ENCODE measurements around the gene MLYCD.
A peak's percentile ranks its signal among the peaks of the same experiment; 100 is the strongest.

MLYCD gene

DNA sequence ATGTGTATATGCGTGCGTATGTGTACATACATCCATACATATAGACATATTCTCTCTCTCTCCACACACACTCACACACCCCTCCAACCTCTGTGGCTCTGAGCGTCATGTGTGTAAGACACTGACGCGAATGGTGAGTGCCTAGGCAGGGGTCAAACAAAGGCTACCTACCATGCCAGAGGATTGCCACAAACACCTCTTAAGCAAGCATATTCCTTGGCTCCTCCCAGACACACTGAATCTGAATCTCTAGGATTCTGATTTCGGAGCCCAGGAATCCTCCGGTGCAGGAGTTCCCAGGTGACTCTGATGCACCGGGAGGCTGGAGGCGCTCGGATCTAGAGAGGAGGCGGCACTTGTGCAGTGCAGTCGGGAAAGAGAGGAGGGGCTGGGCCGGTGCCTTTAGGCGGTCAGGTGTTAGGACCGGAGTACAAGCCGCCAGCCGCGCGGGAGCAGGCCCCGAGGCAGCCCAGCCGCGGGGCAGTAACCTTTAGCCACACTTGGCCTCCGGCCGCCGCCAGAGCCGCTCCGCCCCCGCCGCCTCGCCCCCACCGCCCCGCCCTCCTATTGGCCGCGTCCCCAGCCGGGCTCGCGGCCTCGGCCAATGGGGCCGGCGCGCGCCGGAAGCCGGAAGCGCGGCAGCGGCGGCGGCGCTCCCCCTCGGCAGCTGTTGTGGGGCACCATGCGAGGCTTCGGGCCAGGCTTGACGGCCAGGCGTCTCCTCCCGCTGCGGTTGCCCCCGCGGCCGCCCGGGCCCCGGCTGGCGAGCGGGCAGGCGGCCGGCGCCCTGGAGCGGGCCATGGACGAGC, at the start of gene MLYCD:
Gene MLYCD, plus strand, starts transcription at position 653 of the 809 bp plus-strand sequence. Its CDS starts 30 bp downstream, at position 683.
- DNase-seq (ENCODE audit: low spot score) = peak; percentile 97

DNA sequence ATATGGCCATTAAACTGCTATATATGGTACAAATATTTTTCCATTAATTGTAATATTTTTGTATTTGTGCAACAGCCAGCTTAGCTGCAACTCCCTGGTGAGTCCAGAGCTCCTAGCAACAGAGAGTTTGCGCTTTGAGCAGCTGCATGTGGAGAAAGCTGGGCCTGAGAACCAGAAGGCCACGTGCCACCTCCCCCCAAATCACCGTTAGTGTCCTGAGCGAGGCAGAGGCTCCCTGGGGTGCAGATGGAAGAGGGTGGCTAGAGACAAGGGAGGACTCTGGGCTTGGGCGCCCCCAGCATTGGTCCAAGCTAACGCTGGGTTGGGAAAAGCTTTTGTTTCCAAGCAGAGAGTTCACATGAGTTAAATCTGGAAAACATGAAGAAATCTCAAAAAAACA, 49.5 kb upstream of the MLYCD start:
- no peak for DNase-seq (ENCODE audit: low spot score)

DNA sequence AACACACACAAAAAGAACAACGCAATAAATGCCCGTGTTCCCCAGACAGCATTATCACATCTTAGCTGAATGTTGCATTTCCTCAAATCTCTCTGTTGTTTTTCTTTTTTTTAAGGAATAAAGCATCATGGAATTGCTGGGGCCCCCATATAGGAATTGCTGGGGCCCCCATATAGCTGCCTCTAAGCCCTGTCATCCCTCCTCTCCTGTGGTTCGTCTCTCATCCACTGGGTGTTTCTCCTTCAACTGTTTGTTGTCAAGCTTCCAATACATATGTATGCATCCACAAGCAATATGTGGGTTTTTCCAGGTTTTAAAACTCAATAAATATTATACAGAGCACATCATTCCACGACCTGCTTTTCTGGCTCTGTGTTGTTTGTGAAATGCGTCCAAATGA, 48.0 kb upstream of the MLYCD start:
- no peak for DNase-seq (ENCODE audit: low spot score)

DNA sequence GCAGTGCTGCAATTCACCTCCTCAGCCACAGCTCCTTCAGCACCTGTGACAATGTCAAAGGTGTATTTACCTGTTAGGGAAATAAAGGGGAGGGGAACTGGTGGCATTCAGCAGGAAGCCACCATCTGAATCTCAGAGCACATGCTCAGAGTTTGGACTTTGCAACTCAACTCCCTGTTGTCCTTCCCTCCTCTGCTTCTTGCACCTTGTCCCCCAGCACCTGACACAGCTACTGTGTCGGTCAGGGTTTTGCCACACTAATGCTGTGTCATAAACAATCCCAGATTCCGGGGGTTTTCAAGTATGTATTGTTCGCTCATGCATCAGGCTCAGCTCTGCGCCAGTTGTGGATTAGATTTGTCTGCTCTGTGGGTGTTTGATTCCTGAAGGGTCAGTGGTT, 47.4 kb upstream of the MLYCD start:
- DNase-seq (ENCODE audit: low spot score) = no peak

DNA sequence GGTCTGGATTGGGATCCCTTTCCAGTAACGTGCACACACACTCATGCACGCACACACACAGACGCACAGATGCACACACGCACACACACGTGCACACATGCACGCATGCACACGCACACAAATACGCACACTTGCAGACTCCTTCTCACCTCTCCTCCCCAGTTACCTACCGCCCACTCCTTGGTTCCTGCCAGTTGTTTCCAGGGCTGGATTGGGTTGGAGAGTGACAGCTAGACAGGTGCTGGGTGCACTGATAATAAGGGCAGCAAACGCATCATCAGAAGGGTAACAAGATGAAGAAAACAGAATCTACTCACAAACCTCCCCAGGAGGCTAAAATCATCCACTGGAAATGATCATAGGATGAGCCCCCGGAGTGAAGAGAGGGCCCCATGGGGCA, 46.1 kb upstream of the MLYCD start:
- DNase-seq (ENCODE audit: low spot score) = no peak

DNA sequence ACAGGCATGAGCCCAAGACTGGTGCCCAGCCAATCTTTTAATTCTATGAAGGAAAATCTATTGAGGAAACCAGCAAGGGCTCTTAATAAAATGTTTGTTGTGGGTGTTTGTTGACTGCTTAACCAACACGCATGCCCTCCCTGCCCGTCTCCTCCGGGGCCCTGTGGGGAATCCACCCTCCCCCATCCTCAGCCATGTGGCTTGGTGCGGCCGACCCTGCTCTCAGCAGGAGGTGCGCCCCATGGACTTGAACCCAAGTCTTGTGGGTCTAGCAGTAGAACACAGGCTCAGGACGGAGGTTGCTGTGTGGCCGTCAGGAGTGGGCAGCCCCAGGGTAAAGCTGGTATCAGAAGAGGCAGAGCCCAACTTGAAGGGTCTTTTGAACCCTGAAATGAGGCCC, 45.1 kb upstream of the MLYCD start:
- DNase-seq (ENCODE audit: low spot score) = no peak

DNA sequence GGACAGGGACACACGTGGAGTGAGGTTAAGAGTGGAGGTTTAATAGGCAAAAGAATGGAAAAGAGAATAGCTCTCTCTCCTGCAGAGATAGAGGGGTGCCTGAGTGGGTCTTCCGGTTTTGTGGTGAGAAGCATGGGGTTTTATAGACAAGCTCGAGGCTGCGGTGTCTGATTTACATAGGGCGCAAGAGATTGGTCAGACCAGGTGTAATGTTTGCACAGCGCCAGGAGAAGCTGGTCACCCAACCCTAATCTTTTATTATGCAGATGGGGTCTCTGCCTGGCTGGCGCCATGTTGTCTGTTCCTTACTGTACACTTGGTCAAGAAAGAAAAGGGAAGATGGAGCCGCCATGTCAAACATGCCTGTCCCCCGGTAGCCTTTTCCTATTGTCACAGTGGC, 44.5 kb upstream of the MLYCD start:
- no peak for DNase-seq (ENCODE audit: low spot score)

DNA sequence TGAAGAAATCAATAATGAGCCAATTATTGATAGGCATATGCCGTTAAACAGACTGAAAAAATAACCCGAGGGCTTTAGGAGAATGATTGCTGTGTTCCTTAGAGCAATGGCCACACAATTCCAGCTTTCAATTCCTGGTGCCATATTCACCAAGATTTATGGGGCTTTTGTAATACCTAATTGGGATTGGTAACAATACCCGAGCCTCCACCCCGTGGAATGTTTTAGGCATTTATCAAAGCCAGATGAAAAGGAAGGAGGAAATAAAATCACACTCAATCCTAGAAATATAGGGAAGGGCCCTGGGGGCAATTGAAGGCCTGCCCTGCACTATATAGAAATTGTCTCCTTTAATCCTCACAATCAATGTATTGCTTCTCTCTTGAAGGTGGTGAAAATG, 42.1 kb upstream of the MLYCD start:
- DNase-seq (ENCODE audit: low spot score) = no peak

DNA sequence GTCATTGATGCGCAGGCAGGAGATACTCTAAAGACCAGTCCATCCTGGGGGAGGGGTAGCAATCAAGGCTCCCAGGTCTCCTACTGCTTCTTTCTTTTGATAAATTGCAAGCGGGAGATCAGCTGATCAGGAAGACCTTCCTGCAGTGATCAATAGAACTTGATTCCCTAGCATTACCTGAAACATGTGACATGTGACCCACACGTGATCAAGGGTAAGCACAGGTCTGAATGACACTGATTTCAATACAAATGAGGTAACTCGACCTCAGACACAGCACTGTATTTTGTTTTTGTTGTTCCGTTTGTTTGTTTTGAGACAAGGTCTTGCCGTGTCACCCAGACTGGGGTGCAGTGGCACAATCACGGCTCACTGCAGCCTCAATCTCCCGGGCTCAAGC, 39.6 kb upstream of the MLYCD start:
- no peak for DNase-seq (ENCODE audit: low spot score)

DNA sequence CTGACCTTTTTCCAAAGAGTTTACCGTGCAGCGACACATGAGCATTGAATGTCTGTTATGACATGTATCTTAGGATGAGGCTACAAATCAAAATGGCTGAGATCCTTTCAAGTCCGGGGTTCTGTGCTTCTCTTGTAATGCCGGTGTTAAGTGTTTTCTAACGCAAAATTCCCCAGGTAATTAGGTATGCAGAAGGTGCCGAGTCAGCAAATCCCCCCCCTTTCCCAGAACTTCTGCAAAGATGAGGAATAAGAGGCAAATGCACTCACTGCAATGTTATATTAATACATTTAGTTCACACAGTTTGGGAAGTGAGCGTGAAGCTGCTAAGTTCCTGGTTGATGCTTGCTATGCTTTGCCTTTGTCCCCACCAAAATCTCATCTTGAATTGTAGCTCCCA, 36.3 kb upstream of the MLYCD start:
- no peak for DNase-seq (ENCODE audit: low spot score)

DNA sequence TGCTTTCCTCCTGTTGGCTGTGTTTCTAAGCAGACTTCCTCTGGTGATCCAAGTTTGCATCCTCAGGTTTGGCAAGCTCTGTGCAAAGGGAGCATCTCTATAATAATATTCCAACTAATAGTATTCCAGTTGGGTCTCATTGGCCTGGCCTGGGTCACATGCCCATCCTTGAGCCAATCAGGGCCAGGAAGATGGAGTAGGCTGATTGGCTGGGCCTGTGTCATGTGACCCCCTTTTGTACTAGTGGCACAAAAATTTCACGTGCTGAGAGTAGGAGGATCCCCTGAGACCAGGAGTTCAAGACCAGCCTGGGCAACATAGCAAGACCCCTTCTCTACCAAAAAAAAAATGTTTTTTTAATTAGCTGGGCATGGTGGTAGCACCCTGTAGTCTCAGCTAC, 35.2 kb upstream of the MLYCD start:
- DNase-seq (ENCODE audit: low spot score) = no peak

DNA sequence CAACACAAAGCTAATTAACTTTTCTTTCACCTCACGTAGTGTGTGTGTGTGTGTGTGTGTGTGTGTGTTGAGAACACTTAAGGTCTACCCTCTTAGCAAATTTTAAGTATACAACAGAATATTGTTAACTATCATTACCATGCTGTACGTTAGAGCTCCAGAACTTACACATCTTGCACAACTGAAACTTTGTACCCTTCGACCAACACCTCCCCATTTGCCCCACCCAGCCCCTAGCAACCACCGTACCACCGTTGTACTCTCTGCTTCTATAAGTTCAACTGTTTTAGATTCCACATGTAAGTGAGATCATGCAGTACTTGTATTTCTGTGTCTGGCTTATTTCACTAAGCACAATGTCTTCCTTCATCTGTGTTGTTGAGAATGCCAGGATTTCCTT, 28.1 kb upstream of the MLYCD start:
- DNase-seq (ENCODE audit: low spot score) = no peak

DNA sequence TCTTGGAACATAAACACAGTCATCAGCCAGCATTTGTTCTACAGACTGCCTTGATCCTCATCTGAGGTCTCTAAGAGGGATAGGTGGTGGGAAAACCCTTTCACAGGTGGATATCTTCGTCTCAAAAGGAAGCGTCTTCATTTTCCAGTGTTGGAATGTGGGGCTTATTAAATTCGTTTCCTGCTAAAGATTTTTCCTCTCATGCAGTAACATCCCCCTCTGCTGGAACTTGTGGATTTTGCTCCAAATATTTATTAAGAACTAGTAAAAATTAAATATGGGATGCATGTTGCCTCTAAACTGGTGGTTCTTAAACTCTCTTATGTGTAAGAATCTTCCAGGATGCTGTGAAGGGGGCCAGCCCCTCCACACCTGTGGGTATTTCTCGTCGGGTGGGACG, 20.1 kb upstream of the MLYCD start:
- DNase-seq (ENCODE audit: low spot score) = peak; percentile 47

DNA sequence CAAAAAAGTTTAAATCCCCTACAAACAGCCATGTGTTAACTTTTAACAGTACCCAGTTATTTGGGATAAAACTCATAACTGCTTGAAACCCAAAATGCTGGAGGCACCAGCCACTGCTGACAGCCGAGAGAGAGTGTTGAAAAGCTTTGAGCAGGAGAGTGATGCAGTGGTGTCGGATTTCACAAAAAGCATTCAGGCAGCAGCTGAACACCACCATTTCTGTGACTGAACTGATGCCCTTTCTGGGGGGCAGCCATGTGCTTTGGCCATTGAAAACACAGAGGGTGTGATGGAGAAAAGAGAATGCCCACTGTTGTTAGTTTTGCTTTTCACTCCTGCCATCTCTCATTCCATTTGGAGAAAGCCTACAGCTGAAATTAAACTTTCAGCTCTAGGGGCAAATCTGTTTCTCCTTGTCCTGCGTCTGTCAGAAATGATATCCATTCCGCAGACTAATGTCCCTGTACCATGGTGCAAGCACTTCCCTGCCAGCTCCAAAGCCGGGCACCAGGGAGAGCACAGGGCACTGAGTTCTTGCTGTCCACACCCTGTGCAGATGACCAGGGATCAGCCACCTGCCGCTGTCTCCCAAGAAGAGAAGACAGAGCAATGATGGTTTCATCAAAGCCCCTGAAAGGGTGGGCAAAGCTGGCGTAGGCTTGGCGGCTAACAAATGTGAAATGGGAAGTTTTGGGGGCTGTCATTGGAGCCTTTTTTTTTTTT, 16.6 kb upstream of the MLYCD start:
- DNase-seq (ENCODE audit: low spot score) = no peak

DNA sequence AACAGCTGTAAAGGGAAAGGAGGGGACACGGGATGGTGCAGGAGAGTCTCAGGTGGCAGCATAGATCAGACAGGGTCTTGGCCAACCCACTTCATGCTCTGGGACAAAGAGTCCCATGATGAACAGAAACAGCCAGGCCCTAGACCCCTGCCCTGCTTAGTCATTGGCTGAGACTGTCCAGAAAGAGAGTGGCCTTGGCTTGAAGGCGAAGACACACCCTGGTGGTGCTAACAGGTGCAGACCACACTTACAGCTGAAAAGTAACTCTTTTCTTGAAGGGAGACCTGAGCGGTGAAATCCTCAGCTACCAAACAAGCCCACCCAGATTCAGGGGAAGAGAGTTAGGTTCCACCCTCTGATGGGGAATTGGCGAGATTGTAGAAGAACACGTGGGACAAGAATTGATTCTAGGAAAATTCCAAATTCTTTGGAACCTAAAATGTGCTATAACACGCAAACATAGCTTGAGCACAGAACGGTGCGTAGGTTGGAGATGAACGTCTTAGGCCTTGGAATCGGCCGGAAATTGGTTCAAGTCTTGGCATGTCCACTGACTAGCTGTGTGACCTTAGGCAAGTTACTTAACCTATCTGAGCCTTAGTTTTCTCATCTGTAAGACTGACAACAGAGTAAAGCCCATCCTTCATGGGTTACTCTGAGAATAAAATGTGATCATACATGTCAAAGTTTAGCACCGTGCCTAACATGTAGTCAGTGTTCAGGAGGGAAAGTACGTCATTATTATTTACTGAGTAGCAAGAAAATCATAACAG, 12.5 kb upstream of the MLYCD start:
- no peak for DNase-seq (ENCODE audit: low spot score)

DNA sequence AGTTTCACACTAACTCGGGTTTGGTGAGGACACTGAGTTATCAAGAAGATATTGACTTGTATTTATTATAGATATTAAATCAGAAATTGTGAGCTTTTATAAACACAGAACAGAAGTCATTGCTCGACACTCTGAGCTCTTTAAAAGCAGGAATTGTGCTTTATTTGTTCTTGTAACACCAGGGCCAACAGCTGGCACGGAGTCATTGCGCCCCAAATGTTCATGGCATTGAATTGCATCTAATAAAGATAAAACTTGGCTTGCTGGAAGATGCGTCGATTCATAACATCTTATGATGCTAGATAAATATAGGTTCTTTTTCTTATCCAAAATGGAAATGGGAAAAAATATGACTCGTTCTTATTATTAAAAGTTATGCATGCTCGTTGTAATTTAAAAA, 11.8 kb upstream of the MLYCD start:
- no peak for DNase-seq (ENCODE audit: low spot score)

DNA sequence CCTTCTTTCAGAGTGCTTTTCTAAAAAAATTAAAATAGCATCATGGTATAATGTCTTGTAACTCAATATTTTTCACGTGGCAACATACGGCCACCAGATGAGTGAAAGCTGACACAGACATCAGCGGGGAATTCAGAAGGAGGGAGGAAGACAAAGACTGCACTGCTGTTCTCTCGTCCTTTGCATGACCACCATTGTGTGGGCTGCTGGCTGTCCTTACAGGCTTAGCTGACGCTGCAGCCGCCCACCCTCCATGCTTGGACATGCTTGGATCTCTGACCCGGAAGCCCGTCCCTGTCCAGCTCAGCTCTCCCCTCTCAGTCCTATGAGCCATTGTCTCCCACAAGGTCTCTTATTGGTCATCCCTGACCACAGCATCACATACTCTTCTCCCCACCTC, 11.4 kb upstream of the MLYCD start:
- no peak for DNase-seq (ENCODE audit: low spot score)

DNA sequence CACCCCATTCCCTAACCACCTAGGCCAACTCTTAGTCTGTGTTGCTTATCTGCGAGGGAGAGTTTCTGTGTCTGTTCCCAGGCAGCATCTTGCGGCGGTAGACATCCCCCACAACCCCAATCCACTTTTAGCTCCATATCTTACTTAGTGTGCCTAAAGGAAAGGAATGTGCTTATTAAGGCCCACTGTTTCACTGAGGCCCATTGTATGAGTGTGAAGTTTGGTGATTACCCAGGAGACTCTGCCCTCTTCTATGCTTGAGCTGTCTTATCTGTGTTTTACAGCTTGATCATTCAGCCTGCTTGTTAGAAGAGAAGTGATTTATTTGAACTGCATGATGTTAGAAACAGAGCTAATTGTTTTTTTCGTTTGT, 10.3 kb upstream of the MLYCD start:
- DNase-seq (ENCODE audit: low spot score) = no peak

DNA sequence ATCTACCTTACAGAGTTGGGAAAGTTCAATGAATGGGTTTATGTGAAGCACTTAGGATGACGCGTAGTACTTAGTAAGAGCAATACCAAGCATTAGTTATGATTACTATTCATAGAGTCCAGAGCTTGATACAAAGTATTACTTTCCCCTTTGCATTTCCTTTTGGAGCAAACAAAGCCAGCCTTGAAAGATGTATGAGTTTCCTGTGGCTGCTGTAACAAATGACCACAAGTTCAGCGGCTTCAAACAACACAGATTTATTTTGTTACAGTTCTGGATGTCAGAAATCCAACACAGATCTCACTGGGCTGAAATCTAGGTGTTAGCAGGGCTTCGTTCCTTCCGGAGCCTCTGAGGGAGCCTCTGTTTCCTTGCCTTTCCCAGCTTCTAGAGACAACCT, 8.6 kb upstream of the MLYCD start:
- no peak for DNase-seq (ENCODE audit: low spot score)

DNA sequence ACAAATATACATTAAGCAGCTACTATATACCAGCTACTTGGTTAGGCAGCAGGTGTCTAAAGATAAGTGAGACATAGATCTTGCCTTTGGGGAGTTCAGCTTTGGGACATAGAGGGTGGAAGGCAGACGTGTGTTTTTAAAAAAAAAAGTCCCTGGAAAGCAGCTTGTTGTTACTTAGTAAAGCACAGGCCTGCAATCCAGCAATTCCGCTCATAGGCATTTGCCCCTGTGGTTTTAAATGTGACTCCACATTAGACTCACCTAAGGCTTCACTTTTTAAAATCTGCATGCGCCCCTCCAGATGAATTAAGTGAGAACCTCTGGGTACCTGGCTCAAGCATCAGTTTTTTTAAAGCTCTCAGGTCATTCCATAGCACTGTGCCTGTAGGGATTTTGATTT, 7.2 kb upstream of the MLYCD start:
- DNase-seq (ENCODE audit: low spot score) = no peak

DNA sequence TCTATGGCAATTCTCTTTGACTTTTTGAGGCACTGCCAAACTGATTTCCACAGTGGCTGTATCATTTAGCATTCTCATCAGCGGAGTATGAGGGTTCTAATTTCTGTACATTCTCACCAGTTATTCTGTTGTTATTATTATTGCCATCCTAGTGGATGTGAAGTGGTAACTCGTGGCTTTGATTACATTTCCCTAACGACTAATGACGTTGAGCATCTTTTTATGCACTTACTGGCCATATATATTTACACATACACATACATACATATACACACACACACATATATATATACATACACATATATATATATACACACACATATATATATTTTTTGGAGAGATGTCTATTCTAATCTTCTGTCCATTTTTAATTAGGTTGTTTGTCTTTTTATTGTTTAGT, 3.7 kb upstream of the MLYCD start:
- DNase-seq (ENCODE audit: low spot score) = no peak

DNA sequence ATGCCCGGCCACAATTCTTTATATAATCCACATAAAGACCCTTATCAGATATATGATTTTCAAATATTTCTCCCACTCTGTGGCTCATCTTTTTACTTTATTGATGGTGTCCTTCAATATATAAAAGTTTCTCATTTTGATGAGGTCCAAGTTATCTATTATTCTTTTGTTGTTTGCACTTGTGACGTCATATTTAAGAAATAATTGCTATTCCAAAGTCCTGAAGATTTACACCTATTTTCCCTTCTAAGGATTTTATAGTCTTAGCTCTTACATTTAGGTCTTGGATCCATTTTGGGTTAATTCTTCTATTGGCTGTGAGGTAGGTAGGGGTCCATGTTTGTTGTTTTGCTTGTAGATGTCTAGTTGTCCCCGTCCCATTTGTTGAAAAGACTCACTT, 3.0 kb upstream of the MLYCD start:
- DNase-seq (ENCODE audit: low spot score) = no peak

DNA sequence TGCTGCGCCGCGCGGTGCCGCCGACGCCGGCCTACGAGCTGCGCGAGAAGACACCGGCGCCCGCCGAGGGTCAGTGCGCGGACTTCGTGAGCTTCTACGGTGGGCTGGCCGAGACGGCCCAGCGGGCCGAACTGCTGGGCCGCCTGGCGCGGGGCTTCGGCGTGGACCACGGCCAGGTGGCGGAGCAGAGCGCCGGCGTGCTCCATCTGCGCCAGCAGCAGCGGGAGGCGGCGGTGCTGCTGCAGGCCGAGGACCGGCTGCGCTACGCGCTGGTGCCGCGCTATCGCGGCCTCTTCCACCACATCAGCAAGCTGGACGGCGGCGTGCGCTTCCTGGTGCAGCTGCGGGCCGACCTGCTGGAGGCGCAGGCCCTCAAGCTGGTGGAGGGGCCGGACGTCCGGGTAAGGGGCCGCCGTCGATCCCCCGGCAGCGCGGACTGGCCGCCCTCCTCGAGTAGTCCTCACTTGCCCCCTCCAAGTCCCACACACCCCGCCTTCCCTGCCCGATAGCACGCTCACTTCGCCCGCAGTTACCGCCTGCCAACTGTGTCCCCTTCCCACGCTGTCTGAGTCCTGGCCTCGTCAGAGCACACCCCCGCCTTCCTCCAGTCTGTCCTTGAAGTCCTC, 470 bp downstream of the MLYCD start:
- peak; percentile 77 for DNase-seq (ENCODE audit: low spot score)
